Measurements from ENCODE around the gene C1QTNF6. TPM values are rescaled to one million over a fixed set of nuclear protein-coding genes. Genes with fewer than 3 reads are reported as not detected.

The C1QTNF6 gene
- total and polyA plus RNA-seq, 2 of the 8 experiments (the other 6 are each of a cell fraction or from before 2014, with no cell fraction given) = 3.1 to 6.5 TPM

- TF ChIP-seq CHD1 (IDR thresholded peaks at IDR 0.05; ENCODE audit: low read depth, low read length) = no peak
- TF ChIP-seq ASH2L (IDR thresholded peaks at IDR 0.05; ENCODE audit: low read length) = no peak
- TF ChIP-seq HDAC2 (IDR thresholded peaks at IDR 0.05; ENCODE audit: borderline replicate concordance in 1 of 2, low read depth in 2 of 2, low read length in 2 of 2) = no peak
- TF ChIP-seq CEBPB (IDR thresholded peaks at IDR 0.05; ENCODE audit: low read depth, low read length) = no peak
- TF ChIP-seq RXRA (IDR thresholded peaks at IDR 0.05; ENCODE audit: insufficient read depth, low read depth, low read length) = no peak
- TF ChIP-seq SIRT6 (IDR thresholded peaks at IDR 0.05; ENCODE audit: low read length) = no peak
- TF ChIP-seq KDM5A (IDR thresholded peaks at IDR 0.05; ENCODE audit: low read length) = no peak
- no peak for TF ChIP-seq USF2 (IDR thresholded peaks at IDR 0.05; ENCODE audit: low read length)
Measured at GRCh38 chr22:37185646-37186227, 2.3 kb downstream of the C1QTNF6 start (continued).

Data from H1 (cell line).